Stimulated activated CD4-positive, alpha-beta T cell treated with anti-CD3 and anti-CD28 coated beads, Interleukin-15, amount 100 ng/mL, for 24 hours (primary cell): ENCODE data around the gene LURAP1L.

Source experiments
- DNase-seq: peaks from one replicate; pipeline ENCODE4 v3.0.0-alpha.2; 2020

LURAP1L gene

GRCh38 chr9:12777121-12778022 is 2.6 kb downstream of the LURAP1L start:
- no peak for DNase-seq

GRCh38 chr9:12778389-12778788 is 3.6 kb downstream of the LURAP1L start:
- DNase-seq, result no peak

- no peak for DNase-seq
Measured at GRCh38 chr9:12781226-12781733, 6.5 kb downstream of the LURAP1L start.

- no peak for DNase-seq
Measured at GRCh38 chr9:12783767-12784460, 9.1 kb downstream of the LURAP1L start.

GRCh38 chr9:12784461-12785259 is 9.8 kb downstream of the LURAP1L start:
- DNase-seq, result no peak

GRCh38 chr9:12785260-12785770 is 10.5 kb downstream of the LURAP1L start:
- DNase-seq, result no peak

- DNase-seq, result no peak
Measured at GRCh38 chr9:12785941-12786340, 11.1 kb downstream of the LURAP1L start.

- DNase-seq, result no peak
Measured at GRCh38 chr9:12790001-12790400, 15.2 kb downstream of the LURAP1L start.

GRCh38 chr9:12790883-12791282 is 16.1 kb downstream of the LURAP1L start:
- no peak for DNase-seq

GRCh38 chr9:12794101-12794799 is 19.4 kb downstream of the LURAP1L start:
- DNase-seq, result no peak

GRCh38 chr9:12796601-12797000 is 21.8 kb downstream of the LURAP1L start:
- DNase-seq, result no peak

- no peak for DNase-seq
Measured at GRCh38 chr9:12797037-12797436, 22.2 kb downstream of the LURAP1L start.

GRCh38 chr9:12798066-12798770 is 23.4 kb downstream of the LURAP1L start:
- DNase-seq, result no peak

- DNase-seq, result no peak
Measured at GRCh38 chr9:12801187-12801586, 26.4 kb downstream of the LURAP1L start.

GRCh38 chr9:12801663-12802062 is 26.8 kb downstream of the LURAP1L start:
- no peak for DNase-seq

GRCh38 chr9:12802093-12802492 is 27.3 kb downstream of the LURAP1L start:
- no peak for DNase-seq

GRCh38 chr9:12808569-12808968 is 33.7 kb downstream of the LURAP1L start:
- DNase-seq, result no peak

GRCh38 chr9:12809720-12810119 is 34.9 kb downstream of the LURAP1L start:
- DNase-seq, result no peak

- DNase-seq, result no peak
Measured at GRCh38 chr9:12811935-12812334, 37.1 kb downstream of the LURAP1L start.

GRCh38 chr9:12812710-12813109 is 37.9 kb downstream of the LURAP1L start:
- DNase-seq, result no peak

- no peak for DNase-seq
Measured at GRCh38 chr9:12813533-12813932, 38.7 kb downstream of the LURAP1L start.
